ENCODE data around the gene SCGB1A1. TPM values are rescaled to one million over a fixed set of nuclear protein-coding genes. Genes with fewer than 3 reads are reported as not detected.

SCGB1A1 gene
- total and polyA plus RNA-seq, 2 donors (not counting 1 experiment from before 2014, with no cell fraction given) = not detected

DNA sequence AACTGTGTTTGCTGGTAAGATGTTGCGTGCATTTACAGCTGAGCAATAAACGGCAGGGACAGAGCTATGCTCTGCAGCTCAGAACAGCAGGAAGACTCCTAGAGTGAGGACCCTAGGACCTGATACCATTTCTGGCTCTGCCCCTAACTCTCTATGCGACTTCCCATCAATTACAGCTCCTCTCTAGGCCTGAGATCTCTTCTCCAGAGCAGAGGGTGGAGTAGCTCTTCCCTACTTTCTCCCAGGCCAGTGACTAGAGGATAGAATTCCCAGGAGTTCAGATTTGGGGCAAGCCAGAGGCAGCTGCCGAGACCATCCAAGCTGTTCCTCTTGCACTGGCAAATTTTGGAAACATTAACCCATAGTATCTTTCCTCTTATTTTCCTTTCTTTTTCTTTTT is 12.8 kb upstream of the SCGB1A1 start:
- H3K4me2 ChIP-seq (ENCODE audit: extremely low read depth, insufficient read depth, low read length) = no peak overlapping the region
- H3K4me1 ChIP-seq (ENCODE audit: control insufficient read depth, extremely low read depth, insufficient read depth, low read length) = peaks cover 1% of the 10 kb centered on the region
- no peaks in the 10 kb centered on the region for H3K79me2 ChIP-seq (ENCODE audit: control insufficient read depth, insufficient read depth, low read length)
- H4K20me1 ChIP-seq (ENCODE audit: control insufficient read depth, extremely low read depth, insufficient read depth, low read length) = no peaks in the 10 kb centered on the region
- TF ChIP-seq, protein P1, sequence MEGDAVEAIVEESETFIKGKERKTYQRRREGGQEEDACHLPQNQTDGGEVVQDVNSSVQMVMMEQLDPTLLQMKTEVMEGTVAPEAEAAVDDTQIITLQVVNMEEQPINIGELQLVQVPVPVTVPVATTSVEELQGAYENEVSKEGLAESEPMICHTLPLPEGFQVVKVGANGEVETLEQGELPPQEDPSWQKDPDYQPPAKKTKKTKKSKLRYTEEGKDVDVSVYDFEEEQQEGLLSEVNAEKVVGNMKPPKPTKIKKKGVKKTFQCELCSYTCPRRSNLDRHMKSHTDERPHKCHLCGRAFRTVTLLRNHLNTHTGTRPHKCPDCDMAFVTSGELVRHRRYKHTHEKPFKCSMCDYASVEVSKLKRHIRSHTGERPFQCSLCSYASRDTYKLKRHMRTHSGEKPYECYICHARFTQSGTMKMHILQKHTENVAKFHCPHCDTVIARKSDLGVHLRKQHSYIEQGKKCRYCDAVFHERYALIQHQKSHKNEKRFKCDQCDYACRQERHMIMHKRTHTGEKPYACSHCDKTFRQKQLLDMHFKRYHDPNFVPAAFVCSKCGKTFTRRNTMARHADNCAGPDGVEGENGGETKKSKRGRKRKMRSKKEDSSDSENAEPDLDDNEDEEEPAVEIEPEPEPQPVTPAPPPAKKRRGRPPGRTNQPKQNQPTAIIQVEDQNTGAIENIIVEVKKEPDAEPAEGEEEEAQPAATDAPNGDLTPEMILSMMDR (conservative IDR thresholded peaks at IDR 0.05 in 1 of 2, IDR thresholded peaks at IDR 0.05 in 1 of 2; ENCODE audit: low read depth in 1 of 2, low read length in 2 of 2) = no peak
- no peak for TF ChIP-seq EZH2 (IDR thresholded peaks at IDR 0.05; ENCODE audit: low read length, missing control alignments)
- H3K27me3 ChIP-seq (ENCODE audit: control insufficient read depth, insufficient read depth, low read length) = no peaks in the 10 kb centered on the region
- no peak overlapping the region for H2AFZ ChIP-seq (ENCODE audit: low read length)
- H3K36me3 ChIP-seq (ENCODE audit: control insufficient read depth, insufficient read depth, low read length) = no peaks in the 10 kb centered on the region
- H3K4me3 ChIP-seq (replicated peaks in 1 of 4; ENCODE audit: control extremely low read depth in 1 of 4, insufficient read depth in 1 of 4, low read depth in 3 of 4, low read length in 4 of 4) = no peak overlapping the region
- no peak overlapping the region for H3K27ac ChIP-seq (ENCODE audit: insufficient read depth, low read length)
- DNase-seq (ENCODE audit: low read depth in 2 of 2) = no peak
- no peaks in the 10 kb centered on the region for H3K9me3 ChIP-seq (ENCODE audit: control insufficient read depth, insufficient read depth, low read depth, low read length)
- H3K9ac ChIP-seq (ENCODE audit: insufficient read depth, low read length) = no peak overlapping the region

DNA sequence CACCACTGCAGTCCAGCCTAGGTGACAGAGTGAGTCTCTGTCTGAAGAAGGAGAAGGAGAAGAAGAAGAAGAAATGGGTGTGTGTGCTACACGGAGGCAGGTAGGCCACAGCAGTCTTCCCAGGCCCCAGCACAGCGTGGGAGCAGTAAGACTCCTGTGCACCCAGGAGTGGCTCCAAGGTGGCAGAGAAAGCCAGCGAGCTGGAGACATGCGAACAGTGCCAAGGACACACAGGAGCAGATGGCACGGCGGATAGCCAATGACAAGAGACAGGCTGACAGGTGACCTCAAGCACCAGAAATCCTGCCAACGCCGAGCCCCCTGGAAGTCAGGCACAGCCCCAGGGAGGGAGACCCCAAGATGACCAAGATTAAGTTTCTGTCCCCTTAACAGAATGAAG is 9.0 kb upstream of the SCGB1A1 start:
- Histone ChIP-seq H3K4me1 (ENCODE audit: control insufficient read depth, extremely low read depth, insufficient read depth, low read length) (no peaks in the 10 kb centered on the region), H3K27ac (ENCODE audit: insufficient read depth, low read length) (no peak overlapping the region), H3K27me3 (ENCODE audit: control insufficient read depth, insufficient read depth, low read length) (no peaks in the 10 kb centered on the region), H3K4me3 (replicated peaks in 1 of 4; ENCODE audit: control extremely low read depth in 1 of 4, insufficient read depth in 1 of 4, low read depth in 3 of 4, low read length in 4 of 4) (no peak overlapping the region), H2AFZ (ENCODE audit: low read length) (no peak overlapping the region), H3K4me2 (ENCODE audit: extremely low read depth, insufficient read depth, low read length) (no peak overlapping the region), H3K9ac (ENCODE audit: insufficient read depth, low read length) (no peak overlapping the region), H3K9me3 (ENCODE audit: control insufficient read depth, insufficient read depth, low read depth, low read length) (no peaks in the 10 kb centered on the region), H3K36me3 (ENCODE audit: control insufficient read depth, insufficient read depth, low read length) (no peaks in the 10 kb centered on the region), H4K20me1 (ENCODE audit: control insufficient read depth, extremely low read depth, insufficient read depth, low read length) (no peaks in the 10 kb centered on the region), H3K79me2 (ENCODE audit: control insufficient read depth, insufficient read depth, low read length) (no peaks in the 10 kb centered on the region)
- no peak for DNase-seq (ENCODE audit: low read depth in 2 of 2)
- TF ChIP-seq, protein P1 (conservative IDR thresholded peaks at IDR 0.05 in 1 of 2, IDR thresholded peaks at IDR 0.05 in 1 of 2; ENCODE audit: low read depth in 1 of 2, low read length in 2 of 2) = no peak
- no peak for TF ChIP-seq EZH2 (IDR thresholded peaks at IDR 0.05; ENCODE audit: low read length, missing control alignments)

DNA sequence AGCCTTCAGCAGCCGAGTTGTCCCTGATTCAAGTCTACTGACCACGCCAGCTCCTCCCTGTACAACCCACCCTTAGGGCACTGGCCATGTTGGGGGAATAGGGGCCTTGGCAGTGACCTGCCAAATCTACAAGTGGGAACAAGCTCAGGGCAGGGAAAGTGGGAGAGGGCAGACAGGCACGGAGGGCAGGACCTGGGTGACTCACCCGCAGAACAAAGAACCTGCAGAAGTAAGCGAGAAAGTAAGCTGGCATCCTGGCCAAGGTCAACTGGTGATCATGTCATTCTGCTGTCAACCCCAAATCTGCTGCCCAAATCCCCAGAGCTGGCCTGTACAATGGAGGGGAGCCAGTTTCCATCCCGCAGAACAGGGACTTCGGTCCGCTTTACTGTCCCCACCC is 7.9 kb upstream of the SCGB1A1 start:
- H3K27me3 ChIP-seq (ENCODE audit: control insufficient read depth, insufficient read depth, low read length) = no peaks in the 10 kb centered on the region

More for the DNA sequence above, 7.9 kb upstream of the SCGB1A1 start:
- Histone ChIP-seq H3K36me3 (ENCODE audit: control insufficient read depth, insufficient read depth, low read length) (no peaks in the 10 kb centered on the region), H3K4me1 (ENCODE audit: control insufficient read depth, extremely low read depth, insufficient read depth, low read length) (no peaks in the 10 kb centered on the region), H3K4me2 (ENCODE audit: extremely low read depth, insufficient read depth, low read length) (no peak overlapping the region), H3K4me3 (replicated peaks in 1 of 4; ENCODE audit: control extremely low read depth in 1 of 4, insufficient read depth in 1 of 4, low read depth in 3 of 4, low read length in 4 of 4) (no peak overlapping the region), H3K9ac (ENCODE audit: insufficient read depth, low read length) (no peak overlapping the region), H4K20me1 (ENCODE audit: control insufficient read depth, extremely low read depth, insufficient read depth, low read length) (no peaks in the 10 kb centered on the region), H3K79me2 (ENCODE audit: control insufficient read depth, insufficient read depth, low read length) (no peaks in the 10 kb centered on the region), H3K9me3 (ENCODE audit: control insufficient read depth, insufficient read depth, low read depth, low read length) (no peaks in the 10 kb centered on the region), H2AFZ (ENCODE audit: low read length) (no peak overlapping the region), H3K27ac (ENCODE audit: insufficient read depth, low read length) (no peak overlapping the region)
- no peak for DNase-seq (ENCODE audit: low read depth in 2 of 2)
- TF ChIP-seq, protein P1 (conservative IDR thresholded peaks at IDR 0.05 in 1 of 2, IDR thresholded peaks at IDR 0.05 in 1 of 2; ENCODE audit: low read depth in 1 of 2, low read length in 2 of 2) = no peak
- TF ChIP-seq EZH2 (IDR thresholded peaks at IDR 0.05; ENCODE audit: low read length, missing control alignments) = no peak
